HG03066 (cell line): ENCODE data around the gene ACSL1.

Experiments used
- ATAC-seq: cut with Tn5 transposase; IDR thresholded peaks from one replicate; pipeline ENCODE4 v1.9.1; 2021; ENCODE audit warnings: low read depth; ENCODE audit not compliant: unreplicated experiment

Gene ACSL1

DNA sequence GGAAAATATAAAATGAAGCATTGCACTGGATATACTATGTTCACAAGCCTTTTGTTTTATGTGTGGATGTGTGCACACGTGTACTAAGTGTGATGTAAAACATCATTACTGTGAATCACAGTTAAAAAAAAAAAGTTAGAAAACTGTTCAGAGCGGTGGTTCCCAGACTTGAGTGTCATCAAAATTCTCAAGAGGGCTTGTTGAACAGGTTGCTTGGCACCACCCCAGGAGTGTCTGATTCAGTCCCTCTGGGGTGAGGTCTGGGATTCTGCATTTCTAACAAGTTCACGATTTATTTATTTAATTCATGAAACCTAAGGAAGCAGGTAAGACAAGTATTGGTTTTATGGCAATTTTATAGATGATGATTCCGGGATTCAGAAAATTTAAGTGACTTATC is 93.6 kb downstream of the ACSL1 start:
- ATAC-seq = no peak

- ATAC-seq = no peak
Measured at GRCh38 chr4:184731056-184731455, 94.7 kb downstream of the ACSL1 start.

DNA sequence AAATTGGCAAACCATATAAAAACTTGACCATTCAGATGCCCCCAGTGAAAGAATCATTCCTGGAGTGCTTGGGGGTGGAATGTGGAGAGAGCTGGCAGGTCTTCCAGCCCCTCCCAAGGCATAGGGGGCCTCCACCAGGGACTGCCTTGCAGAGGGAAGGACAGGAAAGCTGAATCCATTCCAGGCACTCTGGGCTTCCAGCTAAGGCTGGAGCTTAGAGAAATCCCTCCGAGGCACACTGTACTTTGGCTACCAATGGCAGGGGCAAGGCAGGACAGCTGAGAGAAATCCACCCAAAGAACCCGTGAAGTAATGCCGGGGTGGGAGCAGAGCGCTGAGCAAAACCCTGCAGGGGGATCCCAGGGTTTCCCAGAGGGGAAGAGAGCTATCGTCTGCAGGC is 95.8 kb downstream of the ACSL1 start:
- no peak for ATAC-seq

- no peak for ATAC-seq
Measured at GRCh38 chr4:184728858-184729257, 96.9 kb downstream of the ACSL1 start.

DNA sequence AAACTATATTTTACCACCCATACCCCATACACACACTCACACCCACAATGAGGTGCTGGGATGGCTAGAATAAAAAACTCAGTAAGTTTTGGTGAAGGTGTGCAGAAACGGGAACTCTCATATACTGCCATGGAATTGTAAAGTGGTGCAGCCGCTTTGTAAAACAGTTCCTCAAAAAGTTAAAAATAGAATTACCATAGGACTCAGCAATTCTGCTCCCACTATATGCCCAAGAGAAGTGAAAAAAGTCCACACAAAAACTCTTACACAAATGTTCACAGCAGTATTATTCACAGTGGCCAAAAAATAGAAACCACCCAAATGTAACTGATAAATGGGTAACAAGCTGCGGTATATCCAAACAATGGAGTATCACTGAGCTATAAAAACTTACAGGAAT is 98.3 kb downstream of the ACSL1 start:
- no peak for ATAC-seq

- no peak for ATAC-seq
Measured at GRCh38 chr4:184722798-184723197, 103.0 kb downstream of the ACSL1 start.

DNA sequence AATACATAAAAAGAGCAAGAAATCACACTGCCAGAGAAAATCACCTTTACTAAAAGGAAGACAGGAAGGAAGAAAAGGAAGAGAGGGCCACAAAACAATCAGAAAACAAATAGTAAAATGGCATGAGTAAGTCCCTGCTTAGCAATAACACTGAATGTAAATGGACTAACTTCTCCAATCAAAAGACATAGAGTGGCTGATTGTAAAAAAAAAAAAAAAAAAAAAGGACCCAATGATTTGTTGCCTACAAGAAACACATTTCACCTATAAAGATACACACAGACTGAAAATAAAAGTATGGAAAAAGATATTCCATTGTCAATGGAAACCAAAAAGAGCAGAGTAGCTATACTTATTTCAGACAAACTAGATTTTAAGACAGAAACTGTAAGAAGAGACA is 104.5 kb downstream of the ACSL1 start:
- ATAC-seq = no peak

GRCh38 chr4:184719407-184719806 is 106.4 kb downstream of the ACSL1 start:
- no peak for ATAC-seq

DNA sequence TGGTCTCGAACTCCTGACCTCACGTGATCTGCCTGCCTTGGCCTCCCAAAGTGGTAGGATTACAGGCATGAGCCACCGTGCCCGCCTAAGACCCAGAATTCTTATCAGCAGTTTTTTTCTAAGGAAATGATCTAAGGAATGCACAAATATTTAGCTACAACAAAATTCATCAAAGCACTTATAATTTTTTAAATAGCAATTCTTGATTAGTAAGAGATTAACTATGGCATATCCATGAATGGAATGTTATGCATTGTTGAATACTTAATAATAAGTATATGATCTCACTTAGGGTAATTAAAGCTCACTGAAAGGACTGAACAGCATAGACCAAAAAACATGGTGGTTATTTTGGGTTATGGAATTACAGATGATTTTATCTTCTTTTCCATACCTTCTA is 110.2 kb downstream of the ACSL1 start:
- ATAC-seq = no peak

- ATAC-seq = no peak
Measured at GRCh38 chr4:184713887-184714286, 111.9 kb downstream of the ACSL1 start.

DNA sequence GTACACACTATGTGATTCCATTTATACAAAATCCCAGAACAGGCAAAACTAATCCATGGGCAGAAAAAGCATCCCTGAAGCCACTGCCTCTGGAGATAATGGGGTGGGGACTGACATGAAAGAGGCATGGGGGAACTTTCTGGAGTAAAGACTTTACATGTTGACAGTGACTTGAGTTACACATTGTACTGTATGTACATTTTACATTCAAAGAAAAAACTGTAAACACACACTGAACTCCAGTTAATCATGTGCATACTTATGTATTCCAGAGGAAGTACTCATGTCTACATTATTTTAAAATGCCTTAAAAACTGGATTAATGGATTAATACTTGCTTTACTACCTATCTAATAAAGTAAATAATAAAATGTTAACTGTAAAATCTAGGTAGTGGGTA is 113.4 kb downstream of the ACSL1 start:
- no peak for ATAC-seq

- no peak for ATAC-seq
Measured at GRCh38 chr4:184706453-184706852, 119.3 kb downstream of the ACSL1 start.

GRCh38 chr4:184705692-184706091 is 120.1 kb downstream of the ACSL1 start:
- no peak for ATAC-seq
